SK-N-SH (cell line): ENCODE measurements around the gene KIF6. TPM values are rescaled to one million over a fixed set of nuclear protein-coding genes. Genes with fewer than 3 reads are reported as not detected.

ENCODE experiments used
- CTCF ChIA-PET: fragments of 300-600, 350-600 bp; formaldehyde crosslinking; extraction: SDS; loops from one replicate; lab custom pipeline; 2021; lab: Yijun Ruan, JAX
- POLR2A ChIA-PET: fragments of 350-600 bp; sonication (Branson Sonifier 250); formaldehyde crosslinking; extraction: SDS; loops from one replicate; lab custom pipeline; 2020; ENCODE audit warnings: antibody characterized with exemption, inconsistent platforms; lab: Yijun Ruan, JAX
- DNase-seq: peaks from one replicate; pipeline ENCODE4 v3.0.0; 2012
- H2AFZ ChIP-seq: fragments of 200-600 bp; sonication (generic); 2 replicates; pipeline ENCODE4 v1.8.1; 2016; ENCODE audit warnings: antibody characterized with exemption, mild to moderate bottlenecking, low read depth
- H3F3A ChIP-seq: fragments of 200-600 bp; sonication (generic); replicated peaks from 2 replicates; pipeline ENCODE3; 2016; ENCODE audit warnings: antibody characterized with exemption, mild to moderate bottlenecking; ENCODE audit not compliant: insufficient read depth
- H3K27ac ChIP-seq, 2 experiments: fragments of 200-500 bp in 1 of 2; fragments of 200-600 bp in 1 of 2; sonication (Bioruptor generic) in 1 of 2; sonication (generic), shearing (Covaris generic) in 1 of 2; 2 replicates each; pipeline versions ENCODE4 v1.5.1 to v1.6.1; 2014 to 2016; ENCODE audit warnings: low read depth in 2 of 2, inconsistent platforms in 1 of 2, low read length in 1 of 2, mild to moderate bottlenecking in 1 of 2, mixed read lengths in 1 of 2
- H3K27me3 ChIP-seq: fragments of 200-600 bp; sonication (generic), shearing (Covaris generic); 2 replicates; pipeline ENCODE4 v1.6.1; 2016; ENCODE audit warnings: mixed run types; ENCODE audit not compliant: insufficient read depth
- H3K36me3 ChIP-seq, 2 experiments: fragments of 200-500 bp in 1 of 2; fragments of 200-600 bp in 1 of 2; sonication (Bioruptor generic) in 1 of 2; sonication (generic) in 1 of 2; replicated peaks in 1 of 2; 2 replicates each; pipeline versions ENCODE3 to v1.5.1; 2014 to 2016; ENCODE audit warnings: low read length in 1 of 2, mild to moderate bottlenecking in 1 of 2; ENCODE audit not compliant: insufficient read depth in 2 of 2, control insufficient read depth in 1 of 2
- H3K4me1 ChIP-seq, 2 experiments: fragments of 200-500 bp in 1 of 2; fragments of 200-600 bp in 1 of 2; sonication (Bioruptor generic) in 1 of 2; sonication (generic), shearing (Covaris generic) in 1 of 2; 2 replicates each; pipeline versions ENCODE4 v1.5.1 to v1.6.1; 2014 to 2016; ENCODE audit warnings: low read depth in 1 of 2, low read length in 1 of 2, mixed run types in 1 of 2; ENCODE audit not compliant: insufficient read depth in 2 of 2, control insufficient read depth in 1 of 2
- H3K4me2 ChIP-seq: fragments of 200-600 bp; sonication (generic), shearing (Covaris generic); 2 replicates; pipeline ENCODE4 v1.6.1; 2017; ENCODE audit warnings: mixed run types
- H3K4me3 ChIP-seq, 2 experiments: fragments of 200-500 bp in 1 of 2; fragments of 200-600 bp in 1 of 2; sonication (Bioruptor generic) in 1 of 2; sonication (generic), shearing (Covaris generic) in 1 of 2; 2 replicates each; pipeline versions ENCODE4 v1.5.1 to v1.8.1; 2014 to 2016; ENCODE audit warnings: low read depth in 2 of 2, inconsistent platforms in 1 of 2, low read length in 1 of 2, mild to moderate bottlenecking in 1 of 2, mixed read lengths in 1 of 2, moderate library complexity in 1 of 2
- H3K79me2 ChIP-seq: fragments of 200-600 bp; sonication (generic); 2 replicates; pipeline ENCODE4 v1.8.1; 2017; ENCODE audit warnings: mild to moderate bottlenecking; ENCODE audit not compliant: insufficient read depth
- H3K9ac ChIP-seq: fragments of 200-600 bp; sonication (generic); 2 replicates; pipeline ENCODE4 v1.6.1; 2017; ENCODE audit warnings: mixed run types
- H3K9me2 ChIP-seq: fragments of 200-600 bp; sonication (generic); 2 replicates; pipeline ENCODE4 v1.6.1; 2017; ENCODE audit warnings: mixed run types
- H3K9me3 ChIP-seq: fragments of 200-600 bp; sonication (generic); 2 replicates; pipeline ENCODE4 v1.6.1; 2017; ENCODE audit warnings: mixed run types, mild to moderate bottlenecking, moderate library complexity
- H4K20me1 ChIP-seq: fragments of 200-600 bp; sonication (generic); 2 replicates; pipeline ENCODE4 v1.6.1; 2017; ENCODE audit warnings: mild to moderate bottlenecking, mixed run types; ENCODE audit not compliant: insufficient read depth
- CHD2 ChIP-seq: fragments of 150-350 bp; IDR thresholded peaks from 2 replicates; pipeline ENCODE4 v1.6.1; 2018; ENCODE audit warnings: low read length; ENCODE audit not compliant: partially characterized antibody
- EP300 ChIP-seq, 2 experiments: IDR thresholded peaks; 2 replicates each; pipeline versions ENCODE4 v1.4.0 to v1.6.1; 2012; ENCODE audit warnings: borderline replicate concordance in 1 of 2, low read depth in 1 of 2, low read length in 1 of 2
- EZH2phosphoT487 ChIP-seq: fragments of 200-600 bp; sonication (generic); IDR thresholded peaks from 2 replicates; pipeline ENCODE4 v1.6.1; 2017; ENCODE audit warnings: low read depth, mixed run types, mild to moderate bottlenecking, antibody characterized with exemption, moderate library complexity, borderline replicate concordance
- FOSL2 ChIP-seq: IDR thresholded peaks from 2 replicates; pipeline ENCODE4 v1.4.0; 2012; ENCODE audit warnings: low read depth, mild to moderate bottlenecking, moderate library complexity, borderline replicate concordance
- FOXJ3 ChIP-seq: sonication (generic); formaldehyde crosslinking; IDR thresholded peaks from 2 replicates; pipeline ENCODE4 v1.5.1; 2020; ENCODE audit warnings: mild to moderate bottlenecking, missing genetic modification reagents
- FOXM1 ChIP-seq: IDR thresholded peaks from 2 replicates; pipeline ENCODE4 v1.4.0; 2012; ENCODE audit warnings: low read depth, mild to moderate bottlenecking
- GABPA ChIP-seq: IDR thresholded peaks from 2 replicates; pipeline ENCODE4 v1.4.0; 2012; ENCODE audit warnings: low read depth, mild to moderate bottlenecking
- GATA2 ChIP-seq: sonication (generic); formaldehyde crosslinking; IDR thresholded peaks from 2 replicates; pipeline ENCODE4 v1.5.0; 2020; ENCODE audit warnings: mild to moderate bottlenecking, missing genetic modification reagents
- MEF2A ChIP-seq: IDR thresholded peaks from 2 replicates; pipeline ENCODE4 v1.4.0; 2012; ENCODE audit warnings: low read depth, borderline replicate concordance
- NRF1 ChIP-seq: IDR thresholded peaks from 2 replicates; pipeline ENCODE4 v1.6.1; 2012; ENCODE audit warnings: low read depth, mild to moderate bottlenecking, low read length
- POLR2AphosphoS5 ChIP-seq: IDR thresholded peaks from 2 replicates; pipeline ENCODE4 v1.6.1; 2012; ENCODE audit warnings: low read depth, low read length
- RAD21 ChIP-seq: IDR thresholded peaks from 2 replicates; pipeline ENCODE4 v1.6.1; 2012; ENCODE audit warnings: mild to moderate bottlenecking, low read length
- RCOR1 ChIP-seq: fragments of 150-350 bp; IDR thresholded peaks from 2 replicates; pipeline ENCODE4 v1.6.1; 2017; ENCODE audit warnings: antibody characterized with exemption, low read length
- RFX5 ChIP-seq: IDR thresholded peaks from 2 replicates; pipeline ENCODE4 v1.6.1; 2012; ENCODE audit warnings: mild to moderate bottlenecking, improper control_type of control experiment, low read length
- RXRA ChIP-seq: IDR thresholded peaks from 2 replicates; pipeline ENCODE4 v1.4.0; 2012; ENCODE audit warnings: low read depth, mild to moderate bottlenecking, borderline replicate concordance
- TAF1 ChIP-seq: IDR thresholded peaks from 2 replicates; pipeline ENCODE4 v1.6.1; 2012; ENCODE audit warnings: low read depth, mild to moderate bottlenecking, low read length, moderate library complexity, borderline replicate concordance
- TCF12 ChIP-seq: IDR thresholded peaks from 2 replicates; pipeline ENCODE4 v1.4.0; 2012
- WGBS: methylation state at CpG from one replicate; pipeline ENCODE4 v1.1.6; 2017; ENCODE audit warnings: low lambda C conversion rate; 5-methylcytosine and 5-hydroxymethylcytosine counted together
- polyA plus RNA-seq, 3 experiments: library from polyadenylated mRNA; depleted of rRNA; stranded (reverse); fragments of >200 nt; gene quantifications; 2 replicates each; pipeline ENCODE4 v1.2.3, GENCODE V29; 2012
- TF ChIP-seq, protein P1 (sequence below): fragments of 150-350 bp; IDR thresholded peaks from 2 replicates; pipeline ENCODE4 v1.6.1; 2016; ENCODE audit warnings: mild to moderate bottlenecking, low read depth, low read length
- TF ChIP-seq, protein P2 (sequence below): fragments of 200-600 bp; sonication (generic); IDR thresholded peaks from 2 replicates; pipeline ENCODE4 v1.6.1; 2017; ENCODE audit warnings: antibody characterized with exemption, mild to moderate bottlenecking, moderate library complexity
- TF ChIP-seq, protein P3 (sequence below): IDR thresholded peaks from 2 replicates; pipeline ENCODE4 v1.6.1; 2012; ENCODE audit warnings: mild to moderate bottlenecking, low read depth, low read length, moderate library complexity

Gene KIF6
- polyA plus RNA-seq, 1 of the 3 experiments (the other 2 are of a cell fraction) = 0.13 TPM

DNA sequence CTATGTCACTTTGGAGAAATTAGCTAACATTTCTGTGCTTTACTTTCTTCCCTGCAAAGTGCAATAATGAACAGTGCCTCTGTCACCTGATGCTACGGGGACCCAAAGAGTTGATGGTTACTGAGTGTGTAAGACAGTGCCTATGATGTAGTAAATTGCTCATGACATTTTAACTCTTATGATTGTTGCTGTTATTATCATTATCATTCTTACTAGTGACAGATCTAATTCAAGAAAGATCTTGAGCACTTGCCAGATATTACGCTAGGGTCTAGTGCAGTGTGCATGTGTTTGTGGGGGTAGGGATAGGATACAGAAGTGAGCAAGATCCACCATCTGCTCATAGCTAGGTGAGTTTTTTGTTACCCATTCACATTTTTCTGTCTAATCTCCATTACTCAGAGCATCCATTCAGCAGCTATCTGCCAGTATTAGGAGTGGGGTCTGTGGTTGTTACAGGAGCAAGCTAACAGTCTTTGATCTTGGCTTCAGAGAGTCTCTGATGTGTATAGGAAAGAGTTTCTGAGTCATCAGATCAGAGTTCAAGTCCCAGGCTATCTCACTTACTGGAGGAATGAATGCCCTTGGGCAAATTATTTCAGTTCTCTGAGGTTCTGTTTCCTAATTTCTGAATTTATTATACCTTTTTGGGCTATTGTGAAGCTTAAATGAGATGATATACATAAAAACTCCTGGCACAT lies 33.8 kb upstream of the KIF6 start:
- CTCF ChIA-PET = no interaction called here
- Histone ChIP-seq H3K9me2 (no peaks in the 10 kb centered on the region), H4K20me1 (no peaks in the 10 kb centered on the region), H3K9ac (no peak overlapping the region), H3K36me3 (no peaks in the 10 kb centered on the region), H3F3A (no peaks in the 10 kb centered on the region), H3K79me2 (no peaks in the 10 kb centered on the region), H3K9me3 (no peaks in the 10 kb centered on the region), H3K27me3 (no peaks in the 10 kb centered on the region), H3K4me2 (no peak overlapping the region), H3K4me3 (no peak overlapping the region), H2AFZ (no peak overlapping the region), H3K4me1 (no peaks in the 10 kb centered on the region), H3K27ac (no peak overlapping the region)
- WGBS = 47% methylated on average over 2 of the region's 2 CpGs
- DNase-seq = no peak
- TF ChIP-seq CHD2 = no peak
- TF ChIP-seq EZH2phosphoT487 = no peak
- TF ChIP-seq MEF2A = no peak
- TF ChIP-seq RCOR1 = no peak
- no peak for TF ChIP-seq POLR2AphosphoS5
- TF ChIP-seq GATA2 (CRISPR knock-in tag) = no peak
- TF ChIP-seq NRF1 = no peak
- no peak for TF ChIP-seq RAD21
- TF ChIP-seq TCF12 = no peak
- TF ChIP-seq RXRA = no peak
- TF ChIP-seq, protein P1, sequence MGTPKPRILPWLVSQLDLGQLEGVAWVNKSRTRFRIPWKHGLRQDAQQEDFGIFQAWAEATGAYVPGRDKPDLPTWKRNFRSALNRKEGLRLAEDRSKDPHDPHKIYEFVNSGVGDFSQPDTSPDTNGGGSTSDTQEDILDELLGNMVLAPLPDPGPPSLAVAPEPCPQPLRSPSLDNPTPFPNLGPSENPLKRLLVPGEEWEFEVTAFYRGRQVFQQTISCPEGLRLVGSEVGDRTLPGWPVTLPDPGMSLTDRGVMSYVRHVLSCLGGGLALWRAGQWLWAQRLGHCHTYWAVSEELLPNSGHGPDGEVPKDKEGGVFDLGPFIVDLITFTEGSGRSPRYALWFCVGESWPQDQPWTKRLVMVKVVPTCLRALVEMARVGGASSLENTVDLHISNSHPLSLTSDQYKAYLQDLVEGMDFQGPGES = no peak
- TF ChIP-seq FOSL2 = no peak
- no peak for TF ChIP-seq GABPA
- POLR2A ChIA-PET = interaction anchor here (0.6 kb wide), 1 partner anchor 535 kb away, joined by 3 read pairs; no protein-coding TSS in a partner anchor

DNA sequence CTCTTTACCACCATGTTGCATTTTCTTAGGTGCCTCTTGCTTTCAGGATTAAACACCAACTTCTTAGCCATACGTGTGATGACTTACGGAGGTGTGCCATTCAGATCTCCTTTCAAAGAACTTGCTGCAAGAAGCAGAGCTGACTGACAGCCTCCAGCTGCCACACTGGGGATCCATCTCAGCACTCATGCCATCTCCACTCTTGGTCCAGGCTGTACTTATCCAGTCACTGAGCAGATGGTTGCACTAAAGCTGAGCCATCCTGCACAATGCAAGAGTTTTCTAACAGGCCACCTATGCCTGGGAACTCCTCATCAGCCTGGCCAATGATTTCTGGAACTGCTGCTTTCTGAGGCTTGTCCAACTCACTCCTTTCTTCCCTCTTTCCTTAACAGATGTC lies 31.4 kb upstream of the KIF6 start:
- DNase-seq = no peak
- H3K9ac ChIP-seq = no peak overlapping the region
- no peak overlapping the region for H3K4me2 ChIP-seq
- POLR2A ChIA-PET = no interaction called here
- no peaks in the 10 kb centered on the region for H4K20me1 ChIP-seq
- no peaks in the 10 kb centered on the region for H3K36me3 ChIP-seq
- H3K4me3 ChIP-seq = no peak overlapping the region
- H3K9me3 ChIP-seq = no peaks in the 10 kb centered on the region
- no peaks in the 10 kb centered on the region for H3K27me3 ChIP-seq
- CTCF ChIA-PET = no interaction called here
- no peaks in the 10 kb centered on the region for H3F3A ChIP-seq
- H2AFZ ChIP-seq = no peak overlapping the region
- no peak overlapping the region for H3K27ac ChIP-seq
- no peaks in the 10 kb centered on the region for H3K4me1 ChIP-seq
- WGBS = 69% methylated on average over 2 of the region's 2 CpGs
- H3K79me2 ChIP-seq = no peaks in the 10 kb centered on the region
- no peaks in the 10 kb centered on the region for H3K9me2 ChIP-seq
- TF ChIP-seq GABPA (no peak), EP300 (IDR thresholded peaks at IDR 0.05; ENCODE audit: borderline replicate concordance in 1 of 2, low read depth in 1 of 2, low read length in 1 of 2) (no peak), FOXJ3 (CRISPR knock-in tag) (no peak), RAD21 (no peak), FOXM1 (no peak), RXRA (no peak), TAF1 (no peak), RCOR1 (no peak), RFX5 (no peak), MEF2A (no peak), POLR2AphosphoS5 (no peak)
- TF ChIP-seq, protein P2, sequence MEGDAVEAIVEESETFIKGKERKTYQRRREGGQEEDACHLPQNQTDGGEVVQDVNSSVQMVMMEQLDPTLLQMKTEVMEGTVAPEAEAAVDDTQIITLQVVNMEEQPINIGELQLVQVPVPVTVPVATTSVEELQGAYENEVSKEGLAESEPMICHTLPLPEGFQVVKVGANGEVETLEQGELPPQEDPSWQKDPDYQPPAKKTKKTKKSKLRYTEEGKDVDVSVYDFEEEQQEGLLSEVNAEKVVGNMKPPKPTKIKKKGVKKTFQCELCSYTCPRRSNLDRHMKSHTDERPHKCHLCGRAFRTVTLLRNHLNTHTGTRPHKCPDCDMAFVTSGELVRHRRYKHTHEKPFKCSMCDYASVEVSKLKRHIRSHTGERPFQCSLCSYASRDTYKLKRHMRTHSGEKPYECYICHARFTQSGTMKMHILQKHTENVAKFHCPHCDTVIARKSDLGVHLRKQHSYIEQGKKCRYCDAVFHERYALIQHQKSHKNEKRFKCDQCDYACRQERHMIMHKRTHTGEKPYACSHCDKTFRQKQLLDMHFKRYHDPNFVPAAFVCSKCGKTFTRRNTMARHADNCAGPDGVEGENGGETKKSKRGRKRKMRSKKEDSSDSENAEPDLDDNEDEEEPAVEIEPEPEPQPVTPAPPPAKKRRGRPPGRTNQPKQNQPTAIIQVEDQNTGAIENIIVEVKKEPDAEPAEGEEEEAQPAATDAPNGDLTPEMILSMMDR = no peak
- TF ChIP-seq, protein P3, sequence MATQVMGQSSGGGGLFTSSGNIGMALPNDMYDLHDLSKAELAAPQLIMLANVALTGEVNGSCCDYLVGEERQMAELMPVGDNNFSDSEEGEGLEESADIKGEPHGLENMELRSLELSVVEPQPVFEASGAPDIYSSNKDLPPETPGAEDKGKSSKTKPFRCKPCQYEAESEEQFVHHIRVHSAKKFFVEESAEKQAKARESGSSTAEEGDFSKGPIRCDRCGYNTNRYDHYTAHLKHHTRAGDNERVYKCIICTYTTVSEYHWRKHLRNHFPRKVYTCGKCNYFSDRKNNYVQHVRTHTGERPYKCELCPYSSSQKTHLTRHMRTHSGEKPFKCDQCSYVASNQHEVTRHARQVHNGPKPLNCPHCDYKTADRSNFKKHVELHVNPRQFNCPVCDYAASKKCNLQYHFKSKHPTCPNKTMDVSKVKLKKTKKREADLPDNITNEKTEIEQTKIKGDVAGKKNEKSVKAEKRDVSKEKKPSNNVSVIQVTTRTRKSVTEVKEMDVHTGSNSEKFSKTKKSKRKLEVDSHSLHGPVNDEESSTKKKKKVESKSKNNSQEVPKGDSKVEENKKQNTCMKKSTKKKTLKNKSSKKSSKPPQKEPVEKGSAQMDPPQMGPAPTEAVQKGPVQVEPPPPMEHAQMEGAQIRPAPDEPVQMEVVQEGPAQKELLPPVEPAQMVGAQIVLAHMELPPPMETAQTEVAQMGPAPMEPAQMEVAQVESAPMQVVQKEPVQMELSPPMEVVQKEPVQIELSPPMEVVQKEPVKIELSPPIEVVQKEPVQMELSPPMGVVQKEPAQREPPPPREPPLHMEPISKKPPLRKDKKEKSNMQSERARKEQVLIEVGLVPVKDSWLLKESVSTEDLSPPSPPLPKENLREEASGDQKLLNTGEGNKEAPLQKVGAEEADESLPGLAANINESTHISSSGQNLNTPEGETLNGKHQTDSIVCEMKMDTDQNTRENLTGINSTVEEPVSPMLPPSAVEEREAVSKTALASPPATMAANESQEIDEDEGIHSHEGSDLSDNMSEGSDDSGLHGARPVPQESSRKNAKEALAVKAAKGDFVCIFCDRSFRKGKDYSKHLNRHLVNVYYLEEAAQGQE = no peak
